Head of caudate nucleus (tissue), 42 donors: ENCODE measurements around the gene TIMM29.

Experiments used
- DNase-seq, 42 donors: peaks; one replicate each; pipeline versions ENCODE4 v3.0.0 to v3.0.0-alpha.2; 2020 to 2021; ENCODE audit warnings: mixed read lengths in 7 of 42
- intact Hi-C: fragments of 100-400 bp; cut with DNase I; formaldehyde crosslinking; loops from one replicate; pipeline ENCODE4 v1.15.0; 2022

The TIMM29 gene

DNA sequence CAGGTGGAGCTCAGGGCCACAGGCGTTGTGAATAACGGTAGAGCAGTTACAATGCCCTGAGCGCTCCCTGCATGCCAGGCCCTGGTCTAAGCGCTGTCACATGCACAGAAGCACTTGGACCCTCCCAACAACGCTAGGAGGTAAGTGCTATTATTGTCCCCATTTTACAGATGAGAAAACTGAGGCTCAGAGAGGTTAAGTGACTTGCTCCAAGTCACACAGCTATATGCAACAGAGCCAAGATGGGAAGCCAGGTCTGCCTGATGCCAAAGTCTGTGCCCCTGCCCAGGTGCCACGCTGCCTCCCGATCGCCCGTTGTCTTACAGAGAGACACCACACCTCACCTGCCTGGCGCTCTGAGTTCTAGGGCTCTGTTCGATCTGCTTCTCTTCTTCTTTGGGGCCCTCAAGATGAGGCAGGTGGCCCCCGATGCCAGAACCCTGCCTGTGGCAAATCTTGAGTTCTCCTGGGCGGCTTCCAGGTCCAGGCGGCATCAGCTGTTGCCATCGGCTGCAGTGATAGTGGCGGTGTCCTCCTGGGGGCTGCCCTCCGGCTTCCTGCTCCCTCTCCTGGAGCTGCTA is 20.1 kb upstream of the TIMM29 start:
- DNase-seq, result no peak
- intact Hi-C loops, result no loop called here

- peak in 10 of 42 donors; percentile 38 to 78 (median 53) for DNase-seq
Observed at GRCh38 chr19:10911579-10912363, 16.8 kb upstream of the TIMM29 start.

DNA sequence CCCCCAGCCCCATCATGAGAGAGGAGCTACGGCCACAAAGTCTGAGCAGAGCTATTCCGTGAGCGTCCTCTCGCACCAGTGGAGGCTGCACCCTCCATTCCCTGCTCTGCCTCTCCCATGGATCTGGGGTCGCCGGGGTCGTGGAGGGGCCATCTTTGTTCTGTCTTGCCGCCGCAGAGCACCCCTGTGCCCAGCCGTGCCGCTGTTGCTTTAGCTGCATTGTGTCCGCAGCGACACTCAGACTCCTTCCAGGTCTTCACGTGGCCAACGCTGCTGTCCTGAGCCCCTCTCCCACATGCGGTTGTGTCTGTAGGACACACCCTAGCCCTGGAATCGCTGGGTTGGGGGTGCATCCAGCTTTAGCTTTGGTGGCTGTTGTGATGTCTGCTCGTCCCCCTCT is 16.0 kb upstream of the TIMM29 start:
- intact Hi-C loops, result no loop called here
- no peak for DNase-seq

More at GRCh38 chr19:10911579-10912363, 16.8 kb upstream of the TIMM29 start:
- intact Hi-C loops, result no loop called here

DNA sequence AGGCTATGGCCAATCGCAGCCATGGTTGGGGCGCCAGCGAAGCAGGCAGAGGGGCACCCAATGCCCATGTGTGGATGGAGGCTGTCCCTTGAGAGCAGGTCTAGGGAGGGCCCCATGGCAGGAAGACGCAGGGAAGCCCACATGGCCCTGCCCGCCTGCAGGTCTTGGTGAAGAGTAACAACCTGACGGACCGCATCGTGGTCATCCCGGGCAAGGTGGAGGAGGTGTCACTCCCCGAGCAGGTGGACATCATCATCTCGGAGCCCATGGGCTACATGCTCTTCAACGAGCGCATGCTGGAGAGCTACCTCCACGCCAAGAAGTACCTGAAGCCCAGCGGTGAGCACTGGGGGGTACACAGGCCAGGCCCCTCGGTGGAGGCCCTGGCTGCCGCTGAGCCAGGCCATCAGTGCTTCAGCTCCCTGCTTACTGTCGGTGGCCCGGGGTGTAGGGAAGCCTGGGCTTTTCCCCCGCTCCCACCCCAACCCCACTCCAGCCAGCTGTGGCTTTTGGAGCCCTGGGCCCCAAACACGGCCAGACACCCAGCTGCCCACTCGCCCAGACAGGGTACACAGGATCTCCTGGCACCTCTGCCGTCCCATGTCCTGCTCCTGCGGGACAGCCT is 14.8 kb upstream of the TIMM29 start:
- intact Hi-C loops, result no loop called here
- no peak for DNase-seq

- intact Hi-C loops, result no loop called here
- DNase-seq, result no peak
Observed at GRCh38 chr19:10915130-10916091, 13.2 kb upstream of the TIMM29 start.

DNA sequence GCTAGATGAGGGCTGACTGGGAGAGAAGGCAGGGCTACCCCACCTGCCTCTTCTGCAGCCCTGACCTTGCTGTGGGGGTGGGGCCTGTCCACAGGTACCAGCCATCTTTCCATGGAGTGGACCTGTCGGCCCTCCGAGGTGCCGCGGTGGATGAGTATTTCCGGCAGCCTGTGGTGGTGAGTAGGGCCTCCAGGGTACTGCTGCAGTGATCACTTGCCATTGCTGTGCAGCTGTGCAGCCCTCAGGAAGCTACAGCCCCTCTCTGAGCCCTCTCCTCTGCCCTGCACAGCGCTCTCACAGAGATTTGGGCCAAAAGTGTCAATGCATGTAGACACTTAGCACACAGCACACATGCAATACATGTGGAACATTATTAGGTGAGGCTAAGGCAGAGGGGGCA is 12.0 kb upstream of the TIMM29 start:
- DNase-seq, result no peak
- intact Hi-C loops, result no loop called here

DNA sequence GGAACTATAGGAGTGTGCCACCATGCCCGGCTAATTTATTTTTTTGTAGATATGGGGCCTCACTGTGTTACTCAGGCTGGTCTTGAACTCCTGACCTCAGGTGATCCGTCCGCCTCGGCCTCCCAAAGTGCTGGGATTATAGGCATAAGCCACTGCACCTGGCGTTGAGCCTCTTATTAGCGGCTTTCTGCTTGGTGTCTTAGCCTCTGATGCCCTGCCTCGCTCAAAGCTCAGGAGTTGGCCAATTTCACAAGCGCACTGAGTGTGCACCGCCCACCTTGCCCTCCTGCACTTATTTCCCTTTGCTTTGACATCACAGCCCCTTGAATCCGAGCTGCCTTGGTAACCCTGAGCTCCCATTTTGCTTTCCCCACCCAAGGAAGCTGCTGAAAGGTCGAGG is 10.3 kb upstream of the TIMM29 start:
- peak in 5 of 42 donors; percentile 36 to 63 (median 54) for DNase-seq
- intact Hi-C loops, result no loop called here

DNA sequence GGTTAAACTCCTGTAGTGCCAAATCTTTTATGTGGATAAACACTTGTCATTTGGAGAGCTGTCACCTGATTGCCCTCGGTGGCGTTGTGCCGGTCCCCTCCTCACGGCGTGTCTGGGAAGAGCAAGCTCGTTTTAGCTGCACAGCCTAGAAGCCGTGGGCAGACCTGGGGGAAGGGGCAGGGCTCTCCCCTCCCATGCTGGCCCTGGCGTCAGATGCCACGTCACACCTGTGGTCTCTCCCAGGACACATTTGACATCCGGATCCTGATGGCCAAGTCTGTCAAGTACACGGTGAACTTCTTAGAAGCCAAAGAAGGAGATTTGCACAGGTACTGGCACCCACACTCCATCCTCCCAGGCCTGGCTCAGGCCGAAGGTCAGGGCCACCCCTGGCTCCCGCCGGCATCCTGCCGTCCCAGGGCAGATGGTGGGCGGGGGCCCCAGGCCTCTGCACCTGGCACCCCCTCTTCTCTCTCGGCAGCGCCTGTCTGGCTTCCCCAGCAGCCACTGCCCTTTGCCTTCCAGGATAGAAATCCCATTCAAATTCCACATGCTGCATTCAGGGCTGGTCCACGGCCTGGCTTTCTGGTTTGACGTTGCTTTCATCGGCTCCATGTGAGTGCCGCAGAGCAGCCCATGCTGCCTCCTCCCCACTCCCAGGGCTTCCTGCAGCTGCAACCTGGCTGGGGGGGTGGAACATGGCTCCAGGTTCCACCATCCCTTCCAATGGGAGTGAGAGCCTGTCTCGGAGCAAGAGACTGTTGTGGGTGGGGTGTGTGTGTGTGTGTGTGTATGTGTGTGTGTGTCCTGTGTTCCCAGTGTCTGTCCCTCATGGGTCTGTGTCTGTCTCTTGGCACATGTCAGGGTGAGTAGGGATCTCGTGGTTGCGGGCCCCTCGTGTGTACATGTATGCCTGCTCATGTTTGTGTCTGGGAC is 9.0 kb upstream of the TIMM29 start:
- DNase-seq, result peak in 31 of 42 donors; percentile 23 to 80 (median 53)

GRCh38 chr19:10920288-10920655 is 8.3 kb upstream of the TIMM29 start:
- intact Hi-C loops, result loop anchor here (10.0 kb wide), 1 partner anchor 45 kb away; the partner anchor contains the start of gene CARM1
- DNase-seq, result no peak

More for the DNA sequence above, 9.0 kb upstream of the TIMM29 start:
- intact Hi-C loops, result loop anchor here (10.0 kb wide), 1 partner anchor 45 kb away; the partner anchor contains the start of gene CARM1

GRCh38 chr19:10920781-10921180 is 7.8 kb upstream of the TIMM29 start:
- DNase-seq, result peak in 1 of 42 donors; percentile 27
- intact Hi-C loops, result loop anchor here (10.0 kb wide), 1 partner anchor 46 kb away; the partner anchor contains the start of gene CARM1

DNA sequence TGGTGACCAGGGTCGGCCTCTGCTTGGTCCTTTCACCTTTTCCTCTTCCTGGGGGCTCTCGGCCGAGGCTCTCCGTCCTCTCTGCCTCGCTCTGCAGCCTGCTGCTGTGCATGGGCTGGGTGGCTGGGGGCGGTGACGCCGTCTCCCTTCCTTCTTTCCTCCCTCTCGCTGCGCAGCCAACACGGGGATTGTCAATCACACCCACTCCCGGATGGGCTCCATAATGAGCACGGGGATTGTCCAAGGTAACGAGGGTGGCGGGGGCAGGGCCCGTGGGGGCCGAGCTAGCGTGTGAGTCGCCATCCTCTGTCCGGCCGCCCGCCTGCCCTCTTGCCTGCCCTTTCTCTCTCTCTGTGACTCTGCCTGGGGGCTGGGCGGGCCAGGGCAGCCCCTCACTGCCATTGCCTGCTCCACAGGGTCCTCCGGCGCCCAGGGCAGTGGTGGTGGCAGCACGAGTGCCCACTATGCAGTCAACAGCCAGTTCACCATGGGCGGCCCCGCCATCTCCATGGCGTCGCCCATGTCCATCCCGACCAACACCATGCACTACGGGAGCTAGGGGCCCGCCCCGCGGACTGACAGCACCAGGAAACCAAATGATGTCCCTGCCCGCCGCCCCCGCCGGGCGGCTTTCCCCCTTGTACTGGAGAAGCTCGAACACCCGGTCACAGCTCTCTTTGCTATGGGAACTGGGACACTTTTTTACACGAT is 7.3 kb upstream of the TIMM29 start:
- intact Hi-C loops, result loop anchor here (10.0 kb wide), 1 partner anchor 47 kb away; the partner anchor contains the start of gene CARM1
- peak in 39 of 42 donors; percentile 33 to 87 (median 65) for DNase-seq

DNA sequence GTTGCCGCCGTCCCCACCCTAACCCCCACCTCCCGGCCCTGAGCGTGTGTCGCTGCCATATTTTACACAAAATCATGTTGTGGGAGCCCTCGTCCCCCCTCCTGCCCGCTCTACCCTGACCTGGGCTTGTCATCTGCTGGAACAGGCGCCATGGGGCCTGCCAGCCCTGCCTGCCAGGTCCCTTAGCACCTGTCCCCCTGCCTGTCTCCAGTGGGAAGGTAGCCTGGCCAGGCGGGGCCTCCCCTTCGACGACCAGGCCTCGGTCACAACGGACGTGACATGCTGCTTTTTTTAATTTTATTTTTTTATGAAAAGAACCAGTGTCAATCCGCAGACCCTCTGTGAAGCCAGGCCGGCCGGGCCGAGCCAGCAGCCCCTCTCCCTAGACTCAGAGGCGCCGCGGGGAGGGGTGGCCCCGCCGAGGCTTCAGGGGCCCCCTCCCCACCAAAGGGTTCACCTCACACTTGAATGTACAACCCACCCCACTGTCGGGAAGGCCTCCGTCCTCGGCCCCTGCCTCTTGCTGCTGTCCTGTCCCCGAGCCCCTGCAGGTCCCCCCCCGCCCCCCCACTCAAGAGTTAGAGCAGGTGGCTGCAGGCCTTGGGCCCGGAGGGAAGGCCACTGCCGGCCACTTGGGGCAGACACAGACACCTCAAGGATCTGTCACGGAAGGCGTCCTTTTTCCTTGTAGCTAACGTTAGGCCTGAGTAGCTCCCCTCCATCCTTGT is 6.5 kb upstream of the TIMM29 start:
- no peak for DNase-seq
- intact Hi-C loops, result loop anchor here (10.0 kb wide), 1 partner anchor 47 kb away; the partner anchor contains the start of gene CARM1

DNA sequence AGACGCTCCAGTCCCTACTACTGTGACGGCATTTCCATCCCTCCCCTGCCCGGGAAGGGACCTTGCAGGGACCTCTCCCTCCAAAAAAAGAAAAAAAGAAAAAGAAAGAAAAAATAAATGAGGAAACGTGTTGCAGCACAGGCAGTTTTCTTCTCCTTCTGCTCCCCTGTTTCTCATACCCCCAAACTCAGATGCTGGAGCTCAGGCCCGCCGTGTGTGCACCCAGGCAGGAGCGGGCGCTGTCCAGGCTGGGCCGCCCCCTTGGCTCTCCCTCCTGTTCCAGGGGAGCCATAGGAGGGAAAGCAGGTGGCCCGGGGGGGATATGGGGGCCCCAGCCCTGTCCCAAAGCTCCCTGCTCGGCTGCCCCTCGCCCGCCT is 6.0 kb upstream of the TIMM29 start:
- DNase-seq, result no peak
- intact Hi-C loops, result loop anchor here (10.0 kb wide), 1 partner anchor 48 kb away; the partner anchor contains the start of gene CARM1

GRCh38 chr19:10923260-10924112 is 5.1 kb upstream of the TIMM29 start:
- intact Hi-C loops, result loop anchor here (10.0 kb wide), 1 partner anchor 49 kb away; the partner anchor contains the start of gene CARM1
- DNase-seq, result no peak

DNA sequence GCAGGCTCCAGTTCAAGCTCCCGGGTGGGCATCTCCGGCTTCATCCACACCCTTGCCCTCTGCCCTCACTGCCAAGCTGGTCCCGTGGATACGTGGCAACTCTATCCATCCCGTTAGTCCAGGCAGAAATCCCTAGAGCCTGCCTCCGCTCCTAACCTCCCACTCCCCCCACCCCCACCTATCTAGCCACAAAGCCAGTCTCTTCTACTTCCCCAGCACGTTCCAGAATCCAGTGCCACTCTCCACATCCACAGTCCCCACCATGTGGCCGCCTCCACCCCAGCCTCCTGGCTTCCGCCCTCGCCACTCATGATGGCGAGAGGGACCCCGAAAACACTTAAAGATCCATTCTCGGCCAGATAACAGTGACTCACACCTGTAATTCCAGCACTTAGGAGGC is 4.0 kb upstream of the TIMM29 start:
- intact Hi-C loops, result loop anchor here (10.0 kb wide), 1 partner anchor 50 kb away; the partner anchor contains the start of gene CARM1
- no peak for DNase-seq
